IPS-NIHi7 (cell line): ENCODE results near the gene BST1.
A peak's percentile ranks its signal among the peaks of the same experiment; 100 is the strongest.
"Not testable (repeated sequence)": the region's sequence is repeated elsewhere in the genome, so short reads cannot be mapped to it uniquely, and the experiment has no call there.

ENCODE experiments used
- DNase-seq: peaks from one replicate; pipeline ENCODE4 v3.0.0; 2012; ENCODE audit warnings: mixed read lengths; ENCODE audit errors: extremely low spot score

BST1 gene

DNA sequence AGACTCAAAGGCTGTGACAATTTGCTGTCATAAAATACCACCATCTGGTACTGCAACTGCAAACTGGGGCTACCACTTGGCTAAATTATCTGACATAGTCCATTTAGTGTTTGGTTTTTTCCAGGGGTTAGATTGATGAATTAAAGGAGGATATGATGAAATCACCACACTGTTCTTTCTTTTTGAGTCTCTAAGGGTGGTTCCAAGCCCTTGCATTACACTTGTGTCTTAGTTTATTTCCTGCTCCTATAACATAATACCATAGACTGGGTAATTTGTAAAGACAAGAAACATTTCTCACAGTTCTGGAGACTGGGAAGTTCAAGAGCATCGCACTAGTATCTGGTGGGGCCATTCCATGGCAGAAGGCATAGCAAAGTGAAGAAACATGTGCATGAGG, 43.2 kb downstream of the BST1 start:
- no peak for DNase-seq

DNA sequence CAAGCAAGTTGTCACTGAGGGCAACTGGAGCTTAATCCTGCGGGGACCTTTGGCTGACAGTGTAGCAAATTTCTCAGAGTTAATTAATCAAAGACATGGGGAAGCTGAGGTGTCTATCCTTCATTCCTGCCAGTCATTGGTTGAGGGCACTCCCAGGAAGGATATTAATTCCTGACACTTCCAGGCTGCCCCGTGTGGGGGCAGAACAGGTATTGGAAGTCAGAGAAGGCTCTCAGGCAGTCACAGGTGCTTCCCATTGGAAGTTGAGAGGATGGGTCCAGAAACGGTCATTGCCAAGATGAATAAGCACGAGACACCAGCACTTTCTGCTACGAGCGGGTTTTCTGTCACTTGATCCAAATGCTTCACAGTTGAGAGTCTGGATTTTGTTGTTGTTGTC, 46.1 kb downstream of the BST1 start:
- peak; percentile 35 for DNase-seq

DNA sequence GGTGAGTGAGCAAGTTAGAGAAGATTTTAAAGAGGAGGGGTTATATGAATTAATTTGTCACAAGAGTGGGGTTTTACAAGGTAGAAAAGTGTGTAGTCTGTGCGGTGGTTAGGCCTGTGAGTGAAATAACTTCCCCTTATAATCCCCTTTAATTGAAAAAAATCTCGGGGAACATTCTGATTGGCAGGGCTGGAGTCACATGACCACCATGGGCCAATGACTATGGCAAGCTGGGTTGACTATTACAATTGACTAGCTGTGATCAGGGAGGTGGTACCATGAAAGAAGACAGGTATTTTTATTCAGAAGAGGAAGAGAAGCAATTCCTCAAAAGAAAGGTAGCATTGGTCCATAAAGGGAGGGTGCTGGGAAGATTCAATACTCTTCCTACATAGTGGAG, 48.3 kb downstream of the BST1 start:
- no peak for DNase-seq

DNA sequence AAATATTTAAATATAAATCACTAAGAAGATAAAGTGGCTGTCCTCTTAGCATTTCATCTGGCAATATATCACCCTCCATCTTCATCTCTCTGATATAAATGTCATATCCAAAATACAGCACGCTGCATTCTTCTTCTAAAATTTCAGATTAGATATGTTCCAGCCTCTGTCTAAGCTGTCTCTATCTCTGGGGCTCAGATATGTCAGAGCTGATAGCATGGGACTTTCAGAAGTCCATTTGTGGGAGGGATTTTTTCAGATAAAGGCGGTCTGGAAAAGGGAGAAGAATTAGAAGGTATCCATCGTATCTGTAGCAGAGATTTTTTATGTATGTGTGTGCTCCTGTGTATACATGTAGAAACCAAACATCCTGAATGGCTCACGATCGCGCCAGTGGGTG, 50.2 kb downstream of the BST1 start:
- no peak for DNase-seq

DNA sequence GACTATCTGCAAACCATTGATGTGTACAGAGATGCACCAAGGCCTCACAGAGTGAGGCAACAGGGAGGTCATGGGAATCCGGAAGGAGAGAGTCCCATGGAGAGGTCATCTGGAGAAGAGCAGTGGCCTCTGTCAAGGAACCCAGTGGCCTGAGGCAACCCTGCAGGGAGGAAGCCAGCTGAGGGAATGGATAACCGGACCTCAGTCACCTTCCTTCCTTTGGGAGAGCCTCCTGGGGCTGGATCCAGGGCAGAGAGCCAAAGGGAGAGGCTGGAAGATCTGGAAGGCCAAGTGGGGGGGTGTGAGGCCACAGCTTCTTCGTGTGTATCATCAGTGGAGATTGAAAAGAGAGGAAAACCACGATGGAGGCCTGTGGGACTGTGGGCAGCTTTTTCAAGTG, 50.9 kb downstream of the BST1 start:
- DNase-seq, result no peak

DNA sequence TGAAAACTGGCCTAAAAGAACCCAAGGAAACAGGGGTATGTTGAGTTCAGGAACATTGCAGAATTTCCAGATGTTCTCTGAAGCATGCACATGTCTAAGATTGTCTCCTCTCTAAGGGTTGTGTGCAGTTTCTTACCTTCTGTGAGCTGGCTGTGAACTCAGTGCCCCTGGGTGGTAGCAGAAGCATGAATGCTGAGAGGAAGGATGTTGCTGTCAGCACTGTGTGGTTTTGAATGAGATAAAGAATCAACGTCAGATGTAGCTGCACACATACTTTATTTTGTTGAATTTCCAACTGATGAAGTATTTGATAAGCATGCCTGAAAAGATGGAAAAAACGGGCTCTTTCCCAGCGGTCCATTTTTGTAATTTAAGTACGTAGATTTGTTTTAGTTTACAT, 51.5 kb downstream of the BST1 start:
- no peak for DNase-seq

DNA sequence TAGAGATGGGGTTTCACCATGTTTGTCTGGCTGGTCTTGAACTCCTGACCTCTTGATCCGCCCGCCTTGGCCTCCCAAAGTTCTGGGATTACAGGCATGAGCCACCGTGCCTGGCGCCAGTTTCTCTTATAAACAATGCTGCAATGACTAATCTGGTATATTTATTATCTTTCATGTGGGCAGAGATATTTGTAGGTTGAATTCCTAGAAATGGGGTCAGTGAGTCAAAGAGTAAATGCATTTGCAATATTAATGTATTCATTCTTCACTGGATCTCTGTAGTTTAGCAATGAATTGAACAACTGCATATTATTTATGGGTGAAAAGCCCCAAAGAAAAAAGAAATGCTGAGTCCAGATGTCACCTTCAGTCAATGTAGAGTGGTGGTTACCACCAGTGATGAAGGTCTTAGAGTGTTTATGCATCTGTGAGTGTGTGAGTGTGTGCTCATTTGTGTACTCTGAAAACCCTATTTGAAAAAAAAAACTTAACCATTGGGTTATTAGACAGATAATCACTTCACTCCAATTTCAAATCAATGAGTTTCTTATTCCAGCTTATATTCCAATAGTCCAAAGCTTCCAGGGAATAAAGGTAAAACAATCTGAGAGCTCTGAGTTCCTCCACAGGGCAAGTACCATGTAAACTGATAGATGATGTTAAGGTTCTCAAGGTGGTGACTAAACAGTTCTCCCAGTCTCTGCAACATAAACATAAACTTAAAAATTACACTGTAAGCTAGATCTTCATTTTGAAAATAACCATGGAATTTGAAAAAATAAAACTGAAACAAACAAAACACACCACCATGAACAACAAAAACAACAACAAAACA, 52.7 kb downstream of the BST1 start:
- no peak for DNase-seq

DNA sequence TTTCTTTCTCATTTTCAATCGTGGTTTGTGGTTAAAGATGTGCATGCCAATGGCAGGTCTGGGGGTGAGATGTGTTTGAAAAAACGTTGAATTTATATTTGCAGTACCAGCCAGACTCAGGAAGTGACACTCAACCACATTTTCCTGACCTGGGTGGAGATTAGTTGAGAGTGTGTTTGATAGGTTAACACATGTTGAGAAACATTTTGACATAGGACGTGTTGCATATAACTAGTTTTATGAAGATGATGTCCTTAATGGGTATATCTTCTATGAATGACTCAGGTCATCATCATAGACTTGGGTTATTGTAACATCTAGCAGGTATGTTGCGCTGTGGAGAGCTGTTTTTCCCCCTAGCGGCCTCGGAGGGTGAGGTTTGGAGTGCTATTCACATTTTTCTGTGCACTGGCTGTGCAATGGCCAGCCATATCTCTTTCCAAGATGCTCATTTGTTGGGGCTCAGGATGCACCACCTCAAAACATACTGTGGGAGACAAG, 53.5 kb downstream of the BST1 start:
- DNase-seq, result no peak

DNA sequence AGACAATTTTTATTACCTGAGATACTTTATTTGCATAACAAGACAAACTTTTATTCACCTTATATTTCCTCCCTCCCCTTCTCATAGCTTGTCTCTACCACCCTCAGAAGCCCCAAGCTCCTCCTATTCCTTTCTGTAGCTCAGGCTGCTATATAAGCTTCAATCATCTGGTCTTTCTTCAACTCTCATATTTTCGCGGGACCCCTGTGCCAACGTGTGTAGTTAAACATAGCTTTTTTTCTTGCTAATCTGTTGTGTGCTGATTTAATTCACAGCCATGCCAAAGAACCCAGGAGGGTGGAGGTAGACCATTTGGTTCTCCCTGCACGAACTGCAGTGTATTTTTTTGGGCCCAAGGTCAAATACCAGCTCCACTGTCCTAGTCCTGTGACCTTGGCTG, 54.2 kb downstream of the BST1 start:
- DNase-seq, result no peak

DNA sequence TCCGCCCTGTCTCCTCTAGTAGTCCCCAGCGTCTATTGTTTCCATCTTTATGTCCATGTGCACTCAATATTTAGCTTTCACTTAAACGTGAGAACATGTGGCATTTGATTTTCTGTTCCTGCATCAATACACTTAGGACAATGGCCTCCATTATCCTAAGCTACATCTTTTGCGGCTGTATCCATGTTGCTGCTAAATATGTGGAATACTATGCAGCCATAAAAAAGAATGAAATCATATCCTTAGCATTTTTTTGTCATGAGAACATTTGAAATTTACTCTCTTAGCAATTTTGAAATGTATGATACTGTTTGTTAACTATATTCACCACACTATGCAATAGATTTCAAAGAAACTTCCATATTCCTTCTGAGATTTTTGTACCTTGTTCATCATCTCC, 55.4 kb downstream of the BST1 start:
- no peak for DNase-seq

DNA sequence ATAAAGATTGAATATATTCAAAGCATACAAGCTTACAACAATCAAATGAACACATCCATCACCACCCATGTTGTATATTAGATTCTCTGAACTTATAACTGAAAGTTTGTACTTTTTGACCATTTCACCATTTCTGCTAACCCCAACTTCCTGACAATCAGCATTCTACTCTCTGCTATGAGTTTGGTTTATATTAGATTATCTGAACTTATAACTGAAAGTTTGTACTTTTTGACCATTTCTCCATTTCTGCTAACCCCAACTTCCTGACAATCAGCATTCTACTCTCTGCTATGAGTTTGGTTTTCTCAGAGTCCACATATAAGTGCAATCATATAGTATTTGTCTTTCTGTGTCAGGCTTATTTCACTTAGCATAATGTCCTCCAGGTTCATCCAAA, 59.6 kb downstream of the BST1 start:
- DNase-seq, result not testable (repeated sequence)

DNA sequence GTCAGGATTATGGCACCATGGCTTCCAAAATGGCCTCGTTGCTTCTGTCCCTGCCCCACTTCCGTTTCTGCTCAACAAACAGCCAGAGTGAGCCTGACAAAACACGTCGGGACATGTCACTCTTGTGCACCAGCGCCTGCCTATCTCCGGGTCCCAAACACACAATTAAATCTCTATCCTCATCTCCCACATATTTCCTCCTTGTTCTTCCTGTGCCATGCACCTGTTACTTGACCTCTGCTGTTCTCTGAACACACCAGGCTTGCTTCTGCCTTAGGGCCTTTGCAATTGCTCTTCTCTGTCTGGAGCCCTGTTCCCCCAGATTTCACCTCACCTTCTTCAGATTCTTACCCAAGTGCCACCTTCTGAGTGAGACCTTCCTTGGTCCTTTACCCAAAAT, 62.5 kb downstream of the BST1 start:
- DNase-seq, result no peak

DNA sequence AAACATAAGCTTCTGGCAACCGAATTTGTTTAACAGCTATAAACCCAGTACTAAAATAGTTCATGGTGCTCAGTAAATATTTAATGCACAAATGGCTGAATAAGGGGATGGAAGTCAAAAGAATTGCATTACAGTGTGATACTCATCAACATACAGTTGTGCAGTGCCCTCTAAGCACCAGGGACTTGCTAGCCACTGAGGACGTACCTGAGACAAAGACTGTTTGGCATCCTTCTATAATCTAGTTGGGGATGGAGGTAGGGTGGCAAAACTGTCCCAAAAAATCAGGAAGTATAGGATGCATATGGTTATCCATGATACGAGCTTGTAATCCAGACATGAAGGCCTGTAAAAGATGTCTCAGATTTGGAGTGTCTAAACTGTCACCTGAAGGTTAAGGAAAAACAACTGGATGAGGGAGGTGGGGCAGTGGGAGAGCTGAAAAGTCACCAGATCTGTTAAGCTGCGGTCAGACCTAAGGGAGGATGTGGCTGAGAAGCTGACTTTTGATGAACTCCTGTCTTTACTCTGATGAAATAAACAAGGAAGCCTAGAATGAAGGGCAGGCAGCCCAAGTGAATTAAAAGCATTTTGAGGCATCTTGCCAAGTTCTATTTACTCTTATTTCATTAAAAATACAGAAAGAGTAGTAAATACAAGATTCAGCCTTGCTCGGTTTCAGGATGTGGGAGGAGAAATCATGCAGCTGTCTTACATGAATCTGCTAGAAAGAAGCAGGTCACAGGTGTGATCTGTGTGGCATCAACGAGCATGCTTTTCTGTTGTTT, 63.2 kb downstream of the BST1 start:
- no peak for DNase-seq

DNA sequence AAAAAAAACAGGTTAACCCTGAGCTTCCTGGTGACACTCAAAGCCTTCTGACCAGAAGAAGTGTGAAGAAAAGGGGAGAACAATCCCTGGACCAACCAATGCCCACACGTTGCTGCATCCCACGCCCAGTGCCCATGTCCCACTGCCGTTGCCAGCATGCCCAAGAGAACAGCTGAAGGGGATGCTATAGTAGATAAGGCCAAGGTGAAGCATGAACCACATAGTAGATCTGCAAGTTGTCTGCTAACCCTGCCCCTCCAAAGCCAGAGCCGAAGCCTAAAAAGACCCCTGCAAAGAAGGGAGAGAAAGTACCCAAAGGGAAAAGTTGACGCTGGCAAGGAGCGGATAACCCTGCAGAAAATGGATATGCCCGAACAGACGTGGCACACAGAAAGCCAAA, 64.0 kb downstream of the BST1 start:
- no peak for DNase-seq

DNA sequence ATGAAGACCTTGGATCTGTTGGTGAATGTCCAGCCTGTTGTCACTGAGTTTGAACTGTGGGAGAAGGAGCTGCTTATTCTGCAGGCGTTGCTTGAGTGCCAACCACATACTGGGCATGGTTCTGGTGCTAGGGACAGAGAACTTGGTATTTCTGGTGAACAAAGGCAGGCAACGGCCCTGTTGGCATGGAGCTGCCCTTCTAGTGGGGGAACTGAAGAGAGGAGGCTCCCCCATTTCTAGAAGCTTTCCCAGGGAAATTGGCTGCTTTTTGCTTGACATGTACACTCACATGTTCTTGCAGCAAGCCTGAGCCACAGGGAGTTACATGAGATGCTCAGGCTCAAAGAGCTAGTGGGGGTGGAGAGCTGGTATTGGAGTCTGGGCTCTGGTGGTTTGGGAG, 66.3 kb downstream of the BST1 start:
- no peak for DNase-seq

DNA sequence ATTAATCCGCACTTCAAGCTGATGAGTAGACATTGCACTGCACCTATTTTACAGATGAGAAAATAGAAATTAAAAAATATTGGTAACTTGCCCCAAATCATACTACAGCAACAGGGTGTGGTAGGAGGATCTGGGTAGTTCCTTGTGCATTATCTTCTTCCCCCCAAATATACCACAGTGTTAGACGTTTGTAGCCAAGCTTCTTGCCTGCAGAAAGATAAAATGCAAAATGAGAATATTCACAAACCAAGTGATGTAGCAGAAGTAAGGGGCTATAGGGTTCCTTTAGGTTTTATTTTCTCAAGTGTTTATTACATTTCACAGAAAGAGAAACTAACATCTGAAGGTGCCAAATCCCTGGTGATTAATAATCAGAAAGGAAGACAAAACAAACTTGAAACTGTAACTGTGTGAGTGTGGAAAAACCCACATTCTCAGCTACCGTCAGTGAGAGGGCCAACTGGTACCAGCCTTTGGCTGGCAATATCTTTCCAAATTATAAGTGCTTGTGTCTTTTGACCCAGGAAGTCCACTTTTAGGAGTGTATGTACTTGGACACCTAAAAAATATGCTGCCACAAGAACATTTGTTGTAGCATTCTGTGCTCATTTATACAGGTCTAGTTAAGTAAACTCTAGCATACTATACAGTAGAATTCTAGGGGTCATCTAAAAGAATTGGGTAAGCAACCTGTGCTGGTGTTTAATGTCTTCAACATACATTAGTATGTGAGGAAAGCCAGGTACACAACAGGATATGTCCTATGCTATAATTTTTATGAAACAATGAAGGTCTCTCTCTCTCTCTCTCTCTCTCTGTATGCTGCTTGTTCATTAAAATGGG, 68.6 kb downstream of the BST1 start:
- no peak for DNase-seq

DNA sequence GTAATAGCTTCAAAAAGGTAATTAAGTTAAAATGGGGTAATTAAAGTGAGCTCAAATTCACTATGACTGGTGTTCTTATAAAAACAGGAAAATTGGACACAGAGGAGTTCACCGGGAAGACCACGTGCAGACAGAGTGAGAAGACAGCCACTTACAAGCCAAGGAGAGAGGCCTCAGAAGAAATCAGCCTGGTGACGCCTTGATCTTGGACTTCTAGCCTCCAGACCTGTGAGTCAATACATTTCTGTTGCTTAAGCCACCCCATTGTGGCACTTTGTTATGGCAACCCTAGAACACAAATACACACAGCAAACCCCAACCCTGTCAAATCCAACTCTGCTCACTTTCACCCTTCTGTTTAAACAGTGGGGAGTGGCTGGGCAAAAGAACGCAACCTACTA, 71.2 kb downstream of the BST1 start:
- no peak for DNase-seq

DNA sequence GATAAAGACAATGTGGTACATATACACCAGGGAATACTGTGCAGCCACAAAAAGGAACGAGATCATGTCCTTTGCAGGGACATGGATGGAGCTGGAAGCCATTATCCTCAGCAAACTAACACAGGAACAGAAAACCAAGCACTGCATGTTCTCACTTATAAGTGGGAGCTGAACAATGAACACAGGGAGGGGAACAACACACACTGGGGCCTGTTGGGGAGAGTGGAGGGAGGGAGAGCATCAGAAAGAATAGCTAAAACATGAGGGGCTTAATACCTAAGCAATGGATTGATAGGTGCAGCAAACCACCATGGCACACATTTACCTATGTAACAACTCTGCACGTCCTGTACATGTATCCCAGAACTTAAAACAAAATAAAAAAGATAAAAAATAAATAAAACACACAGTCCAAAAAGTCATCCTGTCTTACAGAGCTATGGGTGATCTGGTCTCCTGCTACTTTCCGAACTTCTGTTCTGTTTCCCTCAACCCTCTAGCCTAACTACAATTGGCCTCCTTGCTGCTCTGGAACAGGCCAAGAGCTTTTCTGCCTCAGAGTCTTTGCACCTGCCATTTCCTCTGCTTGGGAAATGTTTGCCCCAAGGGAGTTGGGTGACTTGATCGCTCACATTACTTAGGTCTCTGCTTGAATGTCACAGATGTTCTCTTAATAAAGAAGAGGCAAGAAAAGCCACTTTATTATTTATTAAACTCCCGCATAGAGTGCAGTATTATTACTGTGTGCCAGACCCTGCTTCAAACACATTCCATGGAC, 74.2 kb downstream of the BST1 start:
- no peak for DNase-seq

DNA sequence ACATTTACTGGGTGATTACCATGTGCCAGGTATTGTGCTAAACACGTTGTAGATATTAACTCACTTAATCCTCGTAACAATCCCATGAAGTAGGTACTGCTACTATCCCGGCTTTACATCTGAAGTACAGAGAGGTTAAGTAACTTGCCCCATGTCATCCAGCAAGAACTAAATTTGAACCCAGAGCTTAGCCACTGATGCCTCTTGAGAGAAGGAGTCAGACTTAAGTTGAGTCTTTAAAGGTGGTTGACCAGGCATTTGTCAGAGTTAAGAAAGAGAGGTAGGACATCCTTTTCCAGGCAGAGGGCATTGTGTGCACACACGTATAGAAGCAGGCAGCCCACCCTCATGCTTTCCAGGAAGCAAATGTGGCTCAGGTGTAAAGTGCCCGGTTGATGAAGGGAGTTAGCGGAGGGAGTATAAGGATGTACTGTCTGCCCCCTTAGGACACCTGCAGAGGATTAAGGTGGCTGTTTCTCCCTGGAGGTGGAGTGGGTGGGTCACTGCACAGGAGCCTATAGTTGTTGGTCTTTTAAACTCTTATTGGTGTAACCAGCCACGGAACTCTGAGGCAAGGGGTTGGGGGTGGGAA, 74.9 kb downstream of the BST1 start:
- DNase-seq, result no peak

DNA sequence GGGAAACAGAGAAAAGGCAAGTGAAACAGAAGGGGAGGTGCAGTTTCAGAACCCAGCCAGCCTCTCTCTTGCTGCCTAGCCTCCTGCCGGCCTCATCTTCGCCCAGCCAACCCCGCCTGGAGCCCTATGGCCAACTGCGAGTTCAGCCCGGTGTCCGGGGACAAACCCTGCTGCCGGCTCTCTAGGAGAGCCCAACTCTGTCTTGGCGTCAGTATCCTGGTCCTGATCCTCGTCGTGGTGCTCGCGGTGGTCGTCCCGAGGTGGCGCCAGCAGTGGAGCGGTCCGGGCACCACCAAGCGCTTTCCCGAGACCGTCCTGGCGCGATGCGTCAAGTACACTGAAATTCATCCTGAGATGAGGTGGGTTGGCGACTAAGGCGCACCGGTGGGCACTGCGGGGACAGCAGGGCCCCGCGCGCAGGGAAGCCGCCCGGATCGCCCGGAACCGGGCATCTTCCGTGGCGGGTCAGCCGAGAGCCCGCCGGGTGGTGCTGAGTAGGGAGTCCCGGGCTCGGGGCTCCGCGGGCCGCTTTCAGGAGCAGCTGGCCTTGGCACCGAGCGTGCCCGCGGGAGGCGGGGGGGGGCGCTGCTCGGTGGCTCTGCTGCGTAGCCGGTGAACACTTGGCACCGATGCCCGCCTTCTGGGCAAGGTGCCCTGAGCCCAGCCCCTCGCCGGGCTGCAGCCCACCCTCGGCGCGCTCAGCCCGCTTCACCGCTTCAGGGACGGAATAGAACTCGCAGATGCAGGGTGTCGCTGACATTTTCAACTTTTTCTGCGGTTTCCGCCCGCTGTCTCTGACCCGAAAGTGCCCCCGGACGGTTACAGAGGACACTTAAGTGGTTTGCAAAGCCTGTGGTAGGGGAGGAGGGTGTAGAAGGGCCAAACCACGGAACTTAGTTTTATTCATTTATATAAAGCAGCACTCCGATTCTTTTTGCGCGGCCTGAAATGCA, 75.7 kb downstream of the BST1 start, which contains the start of gene CD38:
TSS of gene CD38 (plus strand) at position 40 of the 953 bp plus-strand sequence. CDS start at position 127, 87 bp downstream.
- peak; percentile 54 for DNase-seq
